ENCODE results near the gene EI24.

Gene EI24

GRCh38 chr11:125583496-125583895 is 14.2 kb downstream of the EI24 start:
- no peak for DNase-seq

GRCh38 chr11:125585487-125585886 is 16.2 kb downstream of the EI24 start:
- DNase-seq: no peak

GRCh38 chr11:125586623-125587022 is 17.3 kb downstream of the EI24 start:
- peak; percentile 68 for DNase-seq

GRCh38 chr11:125587480-125587879 is 18.2 kb downstream of the EI24 start:
- DNase-seq: no peak

GRCh38 chr11:125588505-125588904 is 19.2 kb downstream of the EI24 start:
- DNase-seq: peak; percentile 32

GRCh38 chr11:125591649-125592304 is 22.5 kb downstream of the EI24 start:
- peak; percentile 35 for DNase-seq

- peak; percentile 99 for DNase-seq
Measured at GRCh38 chr11:125592305-125593113, 23.2 kb downstream of the EI24 start, which contains the start of gene STT3A. TSS of gene STT3A (plus strand) at chr11:125592852. CDS start at chr11:125595916, 3,064 bp downstream.

GRCh38 chr11:125593114-125593820 is 24.0 kb downstream of the EI24 start:
- peak; percentile 17 for DNase-seq

- no peak for DNase-seq
Measured at GRCh38 chr11:125594958-125595357, 25.7 kb downstream of the EI24 start.

- no peak for DNase-seq
Measured at GRCh38 chr11:125600663-125601062, 31.4 kb downstream of the EI24 start.

- DNase-seq: no peak
Measured at GRCh38 chr11:125603207-125603606, 33.9 kb downstream of the EI24 start.

GRCh38 chr11:125605417-125605816 is 36.1 kb downstream of the EI24 start:
- DNase-seq: no peak

GRCh38 chr11:125609545-125609944 is 40.3 kb downstream of the EI24 start:
- DNase-seq: no peak

- DNase-seq: no peak
Measured at GRCh38 chr11:125618383-125618782, 49.1 kb downstream of the EI24 start.

- no peak for DNase-seq
Measured at GRCh38 chr11:125621995-125622394, 52.7 kb downstream of the EI24 start.

- DNase-seq: no peak
Measured at GRCh38 chr11:125623064-125623463, 53.8 kb downstream of the EI24 start.

- DNase-seq: no peak
Measured at GRCh38 chr11:125624756-125625213, 55.5 kb downstream of the EI24 start, which contains the start of gene CHEK1. TSS of gene CHEK1 (plus strand) at chr11:125625163. CDS start at chr11:125626769, 1,606 bp downstream.

GRCh38 chr11:125625225-125625629 is 56.0 kb downstream of the EI24 start:
- DNase-seq: no peak

GRCh38 chr11:125625630-125626287 is 56.5 kb downstream of the EI24 start:
- DNase-seq: peak; percentile 92

GRCh38 chr11:125626288-125626950 is 57.1 kb downstream of the EI24 start:
- DNase-seq: peak; percentile 42

- DNase-seq: no peak
Measured at GRCh38 chr11:125627236-125627910, 58.1 kb downstream of the EI24 start.
